Fibroblast of pulmonary artery (primary cell): ENCODE measurements around the gene LRRC15.

Experiments
- DNase-seq: peaks from one replicate; pipeline ENCODE4 v3.0.0-alpha.2; 2010; ENCODE audit warnings: low read depth
- H3K4me3 ChIP-seq: replicated peaks from 2 replicates; pipeline ENCODE4 v1.5.1; 2011; ENCODE audit warnings: low read depth, mild to moderate bottlenecking, control low read depth, low read length, moderate library complexity
- CTCF ChIP-seq: IDR thresholded peaks from 2 replicates; pipeline ENCODE4 v1.5.1; 2011; ENCODE audit warnings: mild to moderate bottlenecking, control low read depth, low read length, inconsistent platforms; ENCODE audit errors: missing control alignments

LRRC15 gene

GRCh38 chr3:194354315-194354714 lies 15.2 kb downstream of the LRRC15 start:
- TF ChIP-seq CTCF, result no peak
- H3K4me3 ChIP-seq, result no peak overlapping the region
- DNase-seq, result no peak

- no peak overlapping the region for H3K4me3 ChIP-seq
- no peak for DNase-seq
- TF ChIP-seq CTCF, result no peak
These were observed 16.8 kb downstream of the LRRC15 start for GRCh38 chr3:194352667-194353246.

GRCh38 chr3:194351952-194352536 lies 17.5 kb downstream of the LRRC15 start:
- DNase-seq, result no peak
- TF ChIP-seq CTCF, result no peak

GRCh38 chr3:194351080-194351672 lies 18.4 kb downstream of the LRRC15 start, which contains the start of gene CPN2:
Gene CPN2 (minus strand): TSS chr3:194351328. CDS start chr3:194342702, 8,626 bp downstream.
- no peak for TF ChIP-seq CTCF
- DNase-seq, result no peak
- no peak within 1 kb of the TSS for H3K4me3 ChIP-seq

More at GRCh38 chr3:194351952-194352536, 17.5 kb downstream of the LRRC15 start:
- no peak overlapping the region for H3K4me3 ChIP-seq

- no peak for DNase-seq
- no peak overlapping the region for H3K4me3 ChIP-seq
- TF ChIP-seq CTCF, result no peak
These were observed 18.8 kb downstream of the LRRC15 start for GRCh38 chr3:194350726-194351071.

GRCh38 chr3:194348354-194348753 lies 21.2 kb downstream of the LRRC15 start:
- TF ChIP-seq CTCF, result no peak
- no peak overlapping the region for H3K4me3 ChIP-seq
- DNase-seq, result no peak
